Heart left ventricle (tissue), 13 donors: Measurements from ENCODE around the gene ASMTL.

Source experiments
- CTCF ChIP-seq, 12 donors: fragments of 200-600 bp; sonication (generic) in 4 of 12; IDR thresholded peaks; one replicate each; pipeline versions ENCODE4 v1.5.0 to v1.8.0; 2018 to 2022; ENCODE audit warnings: antibody characterized with exemption in 12 of 12, mild to moderate bottlenecking in 5 of 12
- POLR2A ChIP-seq, 2 donors: fragments of 450-650 bp; IDR thresholded peaks; one replicate each; pipeline ENCODE4 v1.6.1; 2017; ENCODE audit warnings: antibody characterized with exemption in 2 of 2, mild to moderate bottlenecking in 2 of 2, moderate library complexity in 2 of 2
- donor health status: ischemic (EF 13 %, LVEDD 7.1; RV severe dilation, severe dysfunction).
- donor health status: DM: no; HTN: yes; CAD: no.
- donor health status: DM: no; HTN: no; CAD: no.
- donor health status: ischemic (EF 25% LVEDD 6.9; RV normal size, moderate dysfunction).
- donor health status: ischemic (EF 25% LVEDD 5.7; RV mildly dilated, moderate dysfunction).
- donor health status: ischemic (EF 35%, LVEDD 5.7; RV mildly dilated, moderate dysfunction).
- donor health status: nonischemic (EF 11% LVEDD 7.7; RV severe dilation, severe dysfunction).
- donor health status: DM: yes; HTN: yes; CAD: no.
- donor health status: PGD.
- donor health status: ischemic (EF 29% LVEDD 5.4; RV normal size, mild dysfunction).
- donor health status: nonischemic (EF 23%, LVEDD 6.1; RV moderate dilation, normal function).

- TF ChIP-seq POLR2A (IDR thresholded peaks at IDR 0.05) (no peak), CTCF (IDR thresholded peaks at IDR 0.05) (no peak)
Measured at GRCh38 chrX:1491851-1492349, 39.2 kb upstream of the ASMTL start.
